GM21515 (cell line): ENCODE data around the gene HMCN1.
"Not testable (repeated sequence)": the region's sequence is repeated elsewhere in the genome, so short reads cannot be mapped to it uniquely, and the experiment has no call there.

ENCODE experiments used
- ATAC-seq: cut with Tn5 transposase; IDR thresholded peaks from one replicate; pipeline ENCODE4 v1.9.1; 2021; ENCODE audit not compliant: unreplicated experiment

The HMCN1 gene

GRCh38 chr1:185739967-185740366 lies 5.8 kb downstream of the HMCN1 start:
- ATAC-seq = no peak

- no peak for ATAC-seq
Measured at GRCh38 chr1:185741551-185741950, 7.4 kb downstream of the HMCN1 start.

GRCh38 chr1:185742403-185742802 lies 8.2 kb downstream of the HMCN1 start:
- ATAC-seq = no peak

GRCh38 chr1:185745165-185745564 lies 11.0 kb downstream of the HMCN1 start:
- no peak for ATAC-seq

GRCh38 chr1:185759061-185759460 lies 24.9 kb downstream of the HMCN1 start:
- ATAC-seq = no peak

GRCh38 chr1:185761841-185762240 lies 27.6 kb downstream of the HMCN1 start:
- no peak for ATAC-seq

GRCh38 chr1:185767508-185768120 lies 33.4 kb downstream of the HMCN1 start:
- no peak for ATAC-seq

- ATAC-seq = no peak
Measured at GRCh38 chr1:185768371-185768770, 34.2 kb downstream of the HMCN1 start.

- ATAC-seq = no peak
Measured at GRCh38 chr1:185769136-185769535, 34.9 kb downstream of the HMCN1 start.

GRCh38 chr1:185774394-185774793 lies 40.2 kb downstream of the HMCN1 start:
- no peak for ATAC-seq

- ATAC-seq = no peak
Measured at GRCh38 chr1:185775501-185775900, 41.3 kb downstream of the HMCN1 start.

- no peak for ATAC-seq
Measured at GRCh38 chr1:185776522-185776921, 42.3 kb downstream of the HMCN1 start.

GRCh38 chr1:185783860-185784259 lies 49.7 kb downstream of the HMCN1 start:
- not testable (repeated sequence) for ATAC-seq

- no peak for ATAC-seq
Measured at GRCh38 chr1:185785586-185785985, 51.4 kb downstream of the HMCN1 start.

- ATAC-seq = no peak
Measured at GRCh38 chr1:185786524-185786923, 52.3 kb downstream of the HMCN1 start.

- no peak for ATAC-seq
Measured at GRCh38 chr1:185787238-185787637, 53.0 kb downstream of the HMCN1 start.

GRCh38 chr1:185788386-185788785 lies 54.2 kb downstream of the HMCN1 start:
- no peak for ATAC-seq

- ATAC-seq = no peak
Measured at GRCh38 chr1:185789501-185790193, 55.5 kb downstream of the HMCN1 start.

GRCh38 chr1:185790194-185790735 lies 56.1 kb downstream of the HMCN1 start:
- no peak for ATAC-seq

- ATAC-seq = no peak
Measured at GRCh38 chr1:185792040-185792439, 57.8 kb downstream of the HMCN1 start.

GRCh38 chr1:185794495-185794894 lies 60.3 kb downstream of the HMCN1 start:
- not testable (repeated sequence) for ATAC-seq

GRCh38 chr1:185795181-185795580 lies 61.0 kb downstream of the HMCN1 start:
- ATAC-seq = no peak
